DOHH2 (cell line): ENCODE data around the gene IGSF22.

Experiments used
- H3F3A ChIP-seq: fragments of 200-600 bp; sonication (generic), shearing (Covaris generic); 2 replicates; pipeline ENCODE4 v1.6.0; 2016; ENCODE audit warnings: antibody characterized with exemption, mild to moderate bottlenecking; ENCODE audit not compliant: control insufficient read depth, insufficient read depth
- H3K27ac ChIP-seq: fragments of 200-600 bp; sonication (generic); 2 replicates; pipeline ENCODE4 v1.5.1; 2014; ENCODE audit warnings: low read depth, mild to moderate bottlenecking, low read length, moderate library complexity
- H3K27me3 ChIP-seq: fragments of 200-600 bp; sonication (generic); 2 replicates; pipeline ENCODE4 v1.6.1; 2014; ENCODE audit warnings: mild to moderate bottlenecking, low read length, mixed read lengths; ENCODE audit not compliant: control insufficient read depth
- H3K36me3 ChIP-seq: fragments of 200-600 bp; sonication (generic); 2 replicates; pipeline ENCODE4 v1.6.1; 2014; ENCODE audit warnings: mild to moderate bottlenecking, low read length, moderate library complexity, mixed read lengths; ENCODE audit not compliant: control insufficient read depth
- H3K4me1 ChIP-seq: fragments of 200-600 bp; sonication (generic); 2 replicates; pipeline ENCODE4 v1.6.1; 2014; ENCODE audit warnings: mild to moderate bottlenecking, low read length, mixed read lengths; ENCODE audit not compliant: control insufficient read depth
- H3K4me2 ChIP-seq: fragments of 200-600 bp; sonication (generic); 2 replicates; pipeline ENCODE4 v1.6.0; 2014; ENCODE audit warnings: mild to moderate bottlenecking, low read length, moderate library complexity
- H3K4me3 ChIP-seq: fragments of 200-600 bp; sonication (generic); 2 replicates; pipeline ENCODE4 v1.5.1; 2014; ENCODE audit warnings: mild to moderate bottlenecking, low read length, mixed read lengths
- H3K79me2 ChIP-seq: fragments of 200-600 bp; sonication (generic); 2 replicates; pipeline ENCODE4 v1.6.1; 2014; ENCODE audit warnings: mild to moderate bottlenecking, low read length, mixed read lengths; ENCODE audit not compliant: control insufficient read depth
- H3K9me2 ChIP-seq: fragments of 200-600 bp; sonication (generic); replicated peaks from 2 replicates; pipeline ENCODE4 v1.6.1; 2014; ENCODE audit warnings: mild to moderate bottlenecking, low read length, mixed read lengths; ENCODE audit not compliant: control insufficient read depth
- H3K9me3 ChIP-seq: fragments of 200-600 bp; sonication (generic); 2 replicates; pipeline ENCODE4 v1.6.1; 2014; ENCODE audit warnings: antibody characterized with exemption, low read length, mixed read lengths; ENCODE audit not compliant: control insufficient read depth, insufficient read depth
- H4K20me1 ChIP-seq: fragments of 200-600 bp; sonication (generic); 2 replicates; pipeline ENCODE4 v1.6.0; 2014; ENCODE audit warnings: low read depth, mild to moderate bottlenecking, antibody characterized with exemption, low read length, moderate library complexity; ENCODE audit not compliant: control insufficient read depth, insufficient read depth
- CTCF ChIP-seq: fragments of 200-600 bp; sonication (generic); IDR thresholded peaks from one replicate; pipeline ENCODE4 v1.5.1; 2014; ENCODE audit warnings: antibody characterized with exemption, mild to moderate bottlenecking, low read depth, low read length; ENCODE audit not compliant: poor library complexity, severe bottlenecking
- EZH2phosphoT487 ChIP-seq: fragments of 200-600 bp; sonication (generic); IDR thresholded peaks from 2 replicates; pipeline ENCODE4 v1.6.1; 2017; ENCODE audit warnings: borderline replicate concordance, mild to moderate bottlenecking, antibody characterized with exemption, low read length, moderate library complexity, mixed read lengths

IGSF22 gene

GRCh38 chr11:18745251-18745650, 19.3 kb upstream of the IGSF22 start:
- Histone ChIP-seq H3K4me2 (no peak overlapping the region), H3K36me3 (no peaks in the 10 kb centered on the region), H3K9me3 (no peaks in the 10 kb centered on the region), H3K27me3 (0 out of 2 replicates have a peak, but pooled peaks cover 3% of the 10 kb centered on the region), H3K79me2 (no peaks in the 10 kb centered on the region), H4K20me1 (no peaks in the 10 kb centered on the region), H3K9me2 (no peaks in the 10 kb centered on the region), H3K27ac (no peak overlapping the region), H3F3A (no peaks in the 10 kb centered on the region), H3K4me3 (no peak overlapping the region), H3K4me1 (no peaks in the 10 kb centered on the region)
- no peak for TF ChIP-seq CTCF
- TF ChIP-seq EZH2phosphoT487 = no peak

DNA sequence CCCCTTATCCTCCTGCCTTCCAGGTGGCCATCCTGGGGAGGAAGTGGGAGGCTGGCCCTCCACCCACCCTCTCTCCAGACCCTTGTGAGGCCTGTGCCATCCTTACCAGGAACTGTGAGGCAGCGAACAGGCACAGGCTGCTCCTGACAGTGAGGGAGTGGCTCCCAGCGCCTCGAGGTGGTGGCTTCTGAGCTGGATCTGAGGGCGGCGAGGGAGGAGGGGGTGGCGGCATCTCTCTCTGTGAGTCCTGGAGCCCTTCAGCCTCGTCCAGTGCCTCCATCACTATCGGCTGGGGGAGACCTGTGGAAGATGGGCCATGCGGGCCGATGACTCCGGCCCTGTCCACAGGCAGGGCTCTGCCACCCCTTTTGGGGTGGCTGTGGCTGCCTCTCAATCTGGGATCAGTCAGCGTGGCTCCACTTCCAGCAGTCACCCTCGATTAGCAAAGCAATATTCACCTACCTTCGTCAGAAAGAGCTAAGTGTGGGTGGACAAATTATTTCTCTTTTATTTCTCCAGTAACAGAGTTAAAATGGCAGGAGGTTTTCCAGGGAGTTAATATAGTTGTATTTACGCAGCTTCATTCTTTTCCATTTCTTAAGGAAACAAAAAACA, 18.0 kb upstream of the IGSF22 start:
- Histone ChIP-seq H4K20me1 (no peaks in the 10 kb centered on the region), H3K27ac (no peak overlapping the region), H3K4me3 (no peak overlapping the region), H3K27me3 (0 out of 2 replicates have a peak, but pooled peaks cover 3% of the 10 kb centered on the region), H3K9me2 (no peaks in the 10 kb centered on the region), H3F3A (no peaks in the 10 kb centered on the region), H3K4me1 (no peaks in the 10 kb centered on the region), H3K36me3 (no peaks in the 10 kb centered on the region), H3K4me2 (no peak overlapping the region), H3K79me2 (no peaks in the 10 kb centered on the region), H3K9me3 (no peaks in the 10 kb centered on the region)
- TF ChIP-seq CTCF (no peak), EZH2phosphoT487 (no peak)

- Histone ChIP-seq H3K27me3 (0 out of 2 replicates have a peak, but pooled peaks cover 3% of the 10 kb centered on the region), H3K9me3 (no peaks in the 10 kb centered on the region)
Observed at GRCh38 chr11:18743365-18743764, 17.4 kb upstream of the IGSF22 start.

More at GRCh38 chr11:18743365-18743764, 17.4 kb upstream of the IGSF22 start:
- TF ChIP-seq CTCF (no peak), EZH2phosphoT487 (no peak)
- Histone ChIP-seq H3K4me3 (no peak overlapping the region), H4K20me1 (no peaks in the 10 kb centered on the region), H3K27ac (no peak overlapping the region), H3K4me2 (no peak overlapping the region), H3F3A (no peaks in the 10 kb centered on the region), H3K36me3 (no peaks in the 10 kb centered on the region), H3K79me2 (no peaks in the 10 kb centered on the region), H3K9me2 (no peaks in the 10 kb centered on the region), H3K4me1 (no peaks in the 10 kb centered on the region)
